GM19099 (cell line): ENCODE data around the gene SH2D3C.

Source experiments
- POLR2A ChIP-seq: IDR thresholded peaks from 3 replicates; pipeline ENCODE4 v1.6.1; 2011; ENCODE audit warnings: low read depth; ENCODE audit not compliant: insufficient read length; ENCODE audit errors: extremely low read depth

Gene SH2D3C

GRCh38 chr9:127796225-127796813 lies 17.9 kb upstream of the SH2D3C start:
- no peak for TF ChIP-seq POLR2A

- TF ChIP-seq POLR2A: peak; percentile 32
Measured at GRCh38 chr9:127794001-127794791, 15.7 kb upstream of the SH2D3C start.

- TF ChIP-seq POLR2A: no peak
Measured at GRCh38 chr9:127793093-127793708, 14.7 kb upstream of the SH2D3C start.

- TF ChIP-seq POLR2A: no peak
Measured at GRCh38 chr9:127792417-127793031, 14.1 kb upstream of the SH2D3C start.

GRCh38 chr9:127791085-127791484 lies 12.6 kb upstream of the SH2D3C start:
- no peak for TF ChIP-seq POLR2A

- TF ChIP-seq POLR2A: no peak
Measured at GRCh38 chr9:127790094-127790855, 11.8 kb upstream of the SH2D3C start.

GRCh38 chr9:127789179-127789578 lies 10.7 kb upstream of the SH2D3C start:
- no peak for TF ChIP-seq POLR2A

GRCh38 chr9:127788337-127789011 lies 10.0 kb upstream of the SH2D3C start:
- no peak for TF ChIP-seq POLR2A

GRCh38 chr9:127786773-127787104 lies 8.3 kb upstream of the SH2D3C start:
- no peak for TF ChIP-seq POLR2A

GRCh38 chr9:127785933-127786772 lies 7.7 kb upstream of the SH2D3C start, which contains the start of gene CDK9:
Gene CDK9 (plus strand): TSS chr9:127786034. CDS start chr9:127786149, 115 bp downstream.
- peak; percentile 71 for TF ChIP-seq POLR2A

GRCh38 chr9:127785023-127785932 lies 6.8 kb upstream of the SH2D3C start:
- TF ChIP-seq POLR2A: no peak
